Endothelial cell of umbilical vein (primary cell): Measurements from ENCODE around the gene RBMS3. TPM values are rescaled to one million over a fixed set of nuclear protein-coding genes. Genes with fewer than 3 reads are reported as not detected.

Experiments
- BruUV-seq: library from RNA; stranded (reverse); fragments of 400-500 nt; replicated peaks from 2 replicates; lab custom pipeline; 2021; lab: Mats Ljungman, UMichigan
- CTCF ChIA-PET: fragments of 300-600, 350-600 bp; sonication (Branson Sonifier 250); formaldehyde crosslinking; loops from one replicate; lab custom pipeline; 2021; ENCODE audit warnings: antibody characterized with exemption, inconsistent platforms; lab: Charles Lee
- POLR2A ChIA-PET: fragments of 300-600, 350-600 bp; sonication (Branson Sonifier 250); formaldehyde crosslinking; loops from one replicate; lab custom pipeline; 2021; ENCODE audit warnings: antibody characterized with exemption, inconsistent platforms; lab: Charles Lee
- DNase-seq: peaks from one replicate; pipeline ENCODE4 v3.0.0-alpha.2; 2011; ENCODE audit warnings: low read depth, low spot score
- FAIRE-seq: peaks from 2 replicates; lab custom pipeline; 2011; peaks lifted over from hg19 to GRCh38; lab: Jason Lieb, UNC
- H2AFZ ChIP-seq: 2 replicates; pipeline ENCODE4 v1.6.0; 2012; ENCODE audit warnings: low read depth, low read length, control low read depth, inconsistent platforms
- H3K27ac ChIP-seq: 2 replicates; pipeline ENCODE4 v1.5.1; 2011; ENCODE audit warnings: low read depth, mild to moderate bottlenecking, control low read depth, low read length, moderate library complexity; ENCODE audit not compliant: insufficient read depth
- H3K27me3 ChIP-seq, 2 experiments: 2 replicates each; pipeline versions ENCODE4 v1.6.0 to v1.6.1; 2011; ENCODE audit warnings: low read length in 2 of 2, mixed read lengths in 1 of 2; ENCODE audit not compliant: control insufficient read depth in 2 of 2, insufficient read depth in 2 of 2
- H3K36me3 ChIP-seq, 2 experiments: 2 replicates in 1 of 2; 3 replicates in 1 of 2; pipeline ENCODE4 v1.5.1; 2011; ENCODE audit warnings: low read length in 2 of 2, mild to moderate bottlenecking in 1 of 2, moderate library complexity in 1 of 2; ENCODE audit not compliant: control insufficient read depth in 2 of 2, insufficient read depth in 2 of 2; ENCODE audit errors: extremely low read depth in 1 of 2
- H3K4me1 ChIP-seq: 3 replicates; pipeline ENCODE4 v1.5.1; 2011; ENCODE audit warnings: mild to moderate bottlenecking, low read length; ENCODE audit not compliant: control insufficient read depth, insufficient read depth; ENCODE audit errors: extremely low read depth
- H3K4me2 ChIP-seq: 2 replicates; pipeline ENCODE4 v1.6.1; 2011; ENCODE audit warnings: low read length, control low read depth, mixed read lengths; ENCODE audit not compliant: insufficient read depth
- H3K4me3 ChIP-seq, 3 experiments: fragments of 200-600 bp in 1 of 3; sonication (generic), shearing (Covaris generic) in 1 of 3; replicated peaks in 1 of 3; 2 replicates each; pipeline ENCODE4 v1.5.1; 2011 to 2016; ENCODE audit warnings: control low read depth in 3 of 3, low read length in 3 of 3, mild to moderate bottlenecking in 2 of 3, inconsistent platforms in 1 of 3, low read depth in 1 of 3, moderate library complexity in 1 of 3; ENCODE audit not compliant: insufficient read depth in 1 of 3
- H3K79me2 ChIP-seq: 2 replicates; pipeline ENCODE4 v1.6.0; 2012; ENCODE audit warnings: low read length, inconsistent platforms; ENCODE audit not compliant: control insufficient read depth, insufficient read depth
- H3K9ac ChIP-seq: replicated peaks from 2 replicates; pipeline ENCODE3; 2011; ENCODE audit warnings: low read length, control low read depth; ENCODE audit not compliant: insufficient read depth; ENCODE audit errors: extremely low read depth
- H3K9me1 ChIP-seq: replicated peaks from 3 replicates; pipeline ENCODE4 v1.6.0; 2011; ENCODE audit warnings: mild to moderate bottlenecking, low read length; ENCODE audit not compliant: control insufficient read depth, insufficient read depth; ENCODE audit errors: extremely low read depth
- H3K9me3 ChIP-seq: replicated peaks from 2 replicates; pipeline ENCODE4 v1.5.1; 2012; ENCODE audit warnings: low read length, inconsistent platforms; ENCODE audit not compliant: control insufficient read depth, insufficient read depth
- H4K20me1 ChIP-seq: replicated peaks from 2 replicates; pipeline ENCODE3; 2011; ENCODE audit warnings: mild to moderate bottlenecking, low read length; ENCODE audit not compliant: control insufficient read depth, insufficient read depth; ENCODE audit errors: extremely low read depth
- EZH2 ChIP-seq: IDR thresholded peaks from 2 replicates; pipeline ENCODE4 v1.6.1; 2012; ENCODE audit warnings: borderline replicate concordance, low read depth, mild to moderate bottlenecking, moderate library complexity, low read length, inconsistent platforms; ENCODE audit not compliant: severe bottlenecking
- FOS ChIP-seq: IDR thresholded peaks from 2 replicates; pipeline ENCODE4 v1.6.1; 2011; ENCODE audit warnings: mild to moderate bottlenecking, low read length, moderate library complexity, borderline replicate concordance; ENCODE audit not compliant: insufficient read depth
- GATA2 ChIP-seq: IDR thresholded peaks from 2 replicates; pipeline ENCODE4 v1.7.0; 2011; ENCODE audit warnings: low read depth, mild to moderate bottlenecking, moderate library complexity, mixed read lengths, low read length; ENCODE audit not compliant: insufficient read length, insufficient read depth
- JUN ChIP-seq: IDR thresholded peaks from 2 replicates; pipeline ENCODE4 v1.6.1; 2011; ENCODE audit warnings: borderline replicate concordance, low read depth; ENCODE audit not compliant: insufficient read length, insufficient read depth
- MYC ChIP-seq: IDR thresholded peaks from one replicate; pipeline ENCODE4 v1.6.1; 2011; ENCODE audit warnings: mild to moderate bottlenecking, low read depth, low read length
- POLR2A ChIP-seq: IDR thresholded peaks from 2 replicates; pipeline ENCODE4 v1.6.1; 2012; ENCODE audit warnings: low read depth, mild to moderate bottlenecking, control low read depth, low read length
- POLR2AphosphoS5 ChIP-seq: IDR thresholded peaks from 2 replicates; pipeline ENCODE4 v1.6.1; 2012; ENCODE audit warnings: low read depth, mild to moderate bottlenecking, control low read depth, low read length, moderate library complexity; ENCODE audit not compliant: insufficient read depth
- dilution Hi-C: fragments of 300-500 bp; cut with MboI; formaldehyde crosslinking; loops from one replicate; pipeline ENCODE4 v1.15.0; 2019; ENCODE audit warnings: low sequenced_read_pairs; ENCODE audit not compliant: extremely low pct_ligation_motif_present
- intact Hi-C: fragments of 100-400 bp; cut with micrococcal nuclease; formaldehyde crosslinking; loops from one replicate; pipeline ENCODE4 v1.10.0; 2022
- polyA plus RNA-seq, 4 experiments: library from polyadenylated mRNA; depleted of rRNA in 3 of 4; stranded (reverse) in 3 of 4; unstranded in 1 of 4; fragments of >200 nt; gene quantifications; 2 replicates each; pipeline versions ENCODE4 v1.2.1 to v1.2.3, GENCODE V29; 2011 to 2012; ENCODE audit warnings: missing spikeins in 1 of 4
- total RNA-seq: library from RNA; stranded (reverse); gene quantifications from 2 replicates; pipeline ENCODE4 v1.2.3, GENCODE V29; 2021
- TF ChIP-seq, protein P1 (sequence below): IDR thresholded peaks from 2 replicates; pipeline ENCODE4 v1.6.1; 2011; ENCODE audit not compliant: insufficient read depth, insufficient read length
- TF ChIP-seq, protein P2 (sequence below), 2 donors: IDR thresholded peaks; 1 replicate in 1 of 2; 2 replicates in 1 of 2; pipeline ENCODE4 v1.5.1; 2011; ENCODE audit warnings: low read length in 2 of 2, mild to moderate bottlenecking in 2 of 2, moderate library complexity in 2 of 2, control low read depth in 1 of 2, inconsistent platforms in 1 of 2, low read depth in 1 of 2; ENCODE audit not compliant: insufficient read depth in 1 of 2; ENCODE audit errors: extremely low read depth in 1 of 2

The RBMS3 gene
- total and polyA plus RNA-seq, 2 donors (not counting 3 experiments of a cell fraction or from before 2014, with no cell fraction given), result 13.6 to 42.3 TPM

DNA sequence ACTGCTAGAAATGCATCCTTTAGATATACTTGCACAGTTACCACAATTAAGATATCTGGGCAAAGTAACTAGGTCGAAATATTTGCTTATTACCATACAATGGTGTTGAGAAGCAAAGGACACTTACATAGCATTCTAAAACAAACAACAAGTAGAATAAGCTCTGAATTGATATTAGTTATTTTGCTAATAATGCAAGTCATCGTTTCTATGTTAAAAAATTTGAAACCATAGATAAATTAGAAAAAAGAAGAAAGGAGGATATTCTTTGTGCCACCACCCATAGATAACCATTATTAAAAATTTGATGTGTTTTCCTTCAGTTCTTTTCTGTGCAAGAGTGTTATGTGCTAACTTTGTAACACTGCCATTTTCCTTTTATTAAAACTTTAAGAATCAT lies 435.3 kb downstream of the RBMS3 start:
- Histone ChIP-seq H3K27me3 (no peaks in the 10 kb centered on the region), H2AFZ (no peak overlapping the region), H3K4me1 (no peaks in the 10 kb centered on the region), H3K4me3 (no peak overlapping the region), H3K79me2 (no peaks in the 10 kb centered on the region), H3K9me1 (no peaks in the 10 kb centered on the region), H3K9ac (no peak overlapping the region), H3K4me2 (no peak overlapping the region), H3K36me3 (no peaks in the 10 kb centered on the region), H4K20me1 (no peaks in the 10 kb centered on the region), H3K27ac (no peak overlapping the region), H3K9me3 (no peaks in the 10 kb centered on the region)
- ChIA-PET CTCF (no interaction called here), POLR2A (interaction anchor here (0.5 kb wide), 1 partner anchor 436 kb away, joined by 3 read pairs; no protein-coding TSS in a partner anchor)
- dilution Hi-C loops (no loop called here), intact Hi-C loops (no loop called here)
- TF ChIP-seq FOS (no peak), JUN (no peak), EZH2 (no peak), GATA2 (no peak), POLR2AphosphoS5 (no peak), MYC (no peak), POLR2A (no peak)
- TF ChIP-seq, protein P1, sequence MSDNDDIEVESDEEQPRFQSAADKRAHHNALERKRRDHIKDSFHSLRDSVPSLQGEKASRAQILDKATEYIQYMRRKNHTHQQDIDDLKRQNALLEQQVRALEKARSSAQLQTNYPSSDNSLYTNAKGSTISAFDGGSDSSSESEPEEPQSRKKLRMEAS, result no peak
- TF ChIP-seq, protein P2, sequence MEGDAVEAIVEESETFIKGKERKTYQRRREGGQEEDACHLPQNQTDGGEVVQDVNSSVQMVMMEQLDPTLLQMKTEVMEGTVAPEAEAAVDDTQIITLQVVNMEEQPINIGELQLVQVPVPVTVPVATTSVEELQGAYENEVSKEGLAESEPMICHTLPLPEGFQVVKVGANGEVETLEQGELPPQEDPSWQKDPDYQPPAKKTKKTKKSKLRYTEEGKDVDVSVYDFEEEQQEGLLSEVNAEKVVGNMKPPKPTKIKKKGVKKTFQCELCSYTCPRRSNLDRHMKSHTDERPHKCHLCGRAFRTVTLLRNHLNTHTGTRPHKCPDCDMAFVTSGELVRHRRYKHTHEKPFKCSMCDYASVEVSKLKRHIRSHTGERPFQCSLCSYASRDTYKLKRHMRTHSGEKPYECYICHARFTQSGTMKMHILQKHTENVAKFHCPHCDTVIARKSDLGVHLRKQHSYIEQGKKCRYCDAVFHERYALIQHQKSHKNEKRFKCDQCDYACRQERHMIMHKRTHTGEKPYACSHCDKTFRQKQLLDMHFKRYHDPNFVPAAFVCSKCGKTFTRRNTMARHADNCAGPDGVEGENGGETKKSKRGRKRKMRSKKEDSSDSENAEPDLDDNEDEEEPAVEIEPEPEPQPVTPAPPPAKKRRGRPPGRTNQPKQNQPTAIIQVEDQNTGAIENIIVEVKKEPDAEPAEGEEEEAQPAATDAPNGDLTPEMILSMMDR (IDR thresholded peaks at IDR 0.05; ENCODE audit: extremely low read depth in 1 of 2, insufficient read depth in 1 of 2, low read depth in 1 of 2, low read length in 2 of 2), result no peak
- FAIRE-seq (no peak), DNase-seq (no peak)
- BruUV-seq, result no TSS peak
